Vagina (tissue), 2 donors: Measurements from ENCODE around the gene PHACTR3. TPM values are rescaled to one million over a fixed set of nuclear protein-coding genes. Genes with fewer than 3 reads are reported as not detected.

ENCODE experiments used
- DNase-seq, 2 donors: peaks; one replicate each; pipeline ENCODE4 v3.0.0-alpha.2; 2017; ENCODE audit errors: extremely low spot score in 2 of 2
- H3K27ac ChIP-seq: fragments of 200-600 bp; sonication (generic); one replicate; pipeline ENCODE4 v1.5.1; 2019
- H3K27me3 ChIP-seq: fragments of 200-600 bp; sonication (generic); one replicate; pipeline ENCODE4 v1.5.1; 2019
- H3K36me3 ChIP-seq, 2 donors: fragments of 200-600 bp; sonication (generic); one replicate each; pipeline ENCODE4 v1.5.1; 2017 to 2019
- H3K4me1 ChIP-seq: fragments of 200-600 bp; sonication (generic); one replicate; pipeline ENCODE4 v1.5.1; 2019
- H3K4me3 ChIP-seq, 2 donors: fragments of 200-600 bp; sonication (generic); 1 replicate in 1 of 2; 2 replicates in 1 of 2; pipeline ENCODE4 v1.5.1; 2016 to 2019
- H3K9me3 ChIP-seq: fragments of 200-600 bp; sonication (generic); one replicate; pipeline ENCODE4 v1.5.1; 2019
- CTCF ChIP-seq, 3 experiments: fragments of 450-650 bp in 2 of 3; fragments of 200-600 bp in 1 of 3; sonication (generic) in 1 of 3; IDR thresholded peaks; one replicate each; pipeline ENCODE4 v1.5.1; 2017 to 2019; ENCODE audit warnings: antibody characterized with exemption in 3 of 3, mild to moderate bottlenecking in 2 of 3, moderate library complexity in 2 of 3
- POLR2A ChIP-seq, 2 donors: fragments of 450-650 bp; IDR thresholded peaks; one replicate each; pipeline ENCODE4 v1.6.1; 2017; ENCODE audit warnings: antibody characterized with exemption in 2 of 2, mild to moderate bottlenecking in 2 of 2, moderate library complexity in 2 of 2
- POLR2AphosphoS5 ChIP-seq, 2 donors: sonication (generic); formaldehyde crosslinking; IDR thresholded peaks; one replicate each; pipeline ENCODE4 v1.9.0; 2017; ENCODE audit warnings: antibody characterized with exemption in 2 of 2, mild to moderate bottlenecking in 2 of 2, low read depth in 1 of 2; ENCODE audit not compliant: insufficient read depth in 1 of 2
- intact Hi-C: fragments of 100-400 bp; cut with DNase I; formaldehyde crosslinking; loops from one replicate; pipeline ENCODE4 v1.15.1; 2023
- total RNA-seq: library from RNA; depleted of rRNA; stranded (reverse); fragments of >200 nt; gene quantifications from one replicate; pipeline ENCODE4 v1.2.3, GENCODE V29; 2016

Gene PHACTR3
- total RNA-seq, 1 donor from 2014 or later: 8.3 TPM

GRCh38 chr20:59571151-59571550 is 33.2 kb upstream of the PHACTR3 start:
- no peaks in the 10 kb centered on the region for H3K27me3 ChIP-seq
- no peak overlapping the region for H3K27ac ChIP-seq
- H3K36me3 ChIP-seq: no peaks in the 10 kb centered on the region
- no peak for DNase-seq
- intact Hi-C loops: loop anchor here (10.0 kb wide), 1 partner anchor 174 kb away; no protein-coding TSS in a partner anchor
- TF ChIP-seq CTCF (IDR thresholded peaks at IDR 0.05) (no peak), POLR2AphosphoS5 (IDR thresholded peaks at IDR 0.05; ENCODE audit: insufficient read depth in 1 of 2, low read depth in 1 of 2) (no peak), POLR2A (IDR thresholded peaks at IDR 0.05) (no peak)
- no peaks in the 10 kb centered on the region for H3K9me3 ChIP-seq
- peaks cover 6% of the 10 kb centered on the region for H3K4me1 ChIP-seq
- H3K4me3 ChIP-seq: no peak overlapping the region

GRCh38 chr20:59571551-59572314 is 32.6 kb upstream of the PHACTR3 start:
- H3K4me1 ChIP-seq: peaks cover 6% of the 10 kb centered on the region
- TF ChIP-seq CTCF (IDR thresholded peaks at IDR 0.05): peak; percentile 86 to 93 (median 87)
- TF ChIP-seq POLR2AphosphoS5 (IDR thresholded peaks at IDR 0.05; ENCODE audit: insufficient read depth in 1 of 2, low read depth in 1 of 2): peak in 1 of 2 donors; percentile 10
- TF ChIP-seq POLR2A (IDR thresholded peaks at IDR 0.05): no peak
- no peaks in the 10 kb centered on the region for H3K9me3 ChIP-seq
- H3K4me3 ChIP-seq: peak overlapping the region; percentile 20 to 42
- no peak overlapping the region for H3K27ac ChIP-seq
- H3K27me3 ChIP-seq: no peaks in the 10 kb centered on the region
- no peak for DNase-seq
- intact Hi-C loops: loop anchor here (10.0 kb wide), 1 partner anchor 173 kb away; no protein-coding TSS in a partner anchor
- no peaks in the 10 kb centered on the region for H3K36me3 ChIP-seq

GRCh38 chr20:59572515-59572914 is 31.8 kb upstream of the PHACTR3 start:
- intact Hi-C loops: loop anchor here (10.0 kb wide), 1 partner anchor 172 kb away; no protein-coding TSS in a partner anchor
- H3K27me3 ChIP-seq: no peaks in the 10 kb centered on the region
- DNase-seq: no peak

GRCh38 chr20:59573837-59574236 is 30.5 kb upstream of the PHACTR3 start:
- H3K4me3 ChIP-seq: no peak overlapping the region
- H3K27me3 ChIP-seq: no peaks in the 10 kb centered on the region
- H3K9me3 ChIP-seq: no peaks in the 10 kb centered on the region
- H3K27ac ChIP-seq: no peak overlapping the region
- H3K4me1 ChIP-seq: peaks cover 6% of the 10 kb centered on the region
- TF ChIP-seq POLR2A (IDR thresholded peaks at IDR 0.05) (no peak), CTCF (IDR thresholded peaks at IDR 0.05) (no peak), POLR2AphosphoS5 (IDR thresholded peaks at IDR 0.05; ENCODE audit: insufficient read depth in 1 of 2, low read depth in 1 of 2) (no peak)
- DNase-seq: no peak
- intact Hi-C loops: loop anchor here (10.0 kb wide), 1 partner anchor 171 kb away; no protein-coding TSS in a partner anchor
- no peaks in the 10 kb centered on the region for H3K36me3 ChIP-seq

More at GRCh38 chr20:59572515-59572914, 31.8 kb upstream of the PHACTR3 start:
- no peak overlapping the region for H3K4me3 ChIP-seq
- no peak for TF ChIP-seq POLR2AphosphoS5 (IDR thresholded peaks at IDR 0.05; ENCODE audit: insufficient read depth in 1 of 2, low read depth in 1 of 2)
- no peak for TF ChIP-seq POLR2A (IDR thresholded peaks at IDR 0.05)
- no peak for TF ChIP-seq CTCF (IDR thresholded peaks at IDR 0.05)
- H3K27ac ChIP-seq: no peak overlapping the region
- H3K4me1 ChIP-seq: peaks cover 6% of the 10 kb centered on the region
- no peaks in the 10 kb centered on the region for H3K36me3 ChIP-seq
- no peaks in the 10 kb centered on the region for H3K9me3 ChIP-seq

- peaks cover 8% of the 10 kb centered on the region for H3K4me1 ChIP-seq
- intact Hi-C loops: loop anchor here (10.0 kb wide), 1 partner anchor 170 kb away; no protein-coding TSS in a partner anchor
Measured at GRCh38 chr20:59574308-59574707, 30.0 kb upstream of the PHACTR3 start.

More at GRCh38 chr20:59574308-59574707, 30.0 kb upstream of the PHACTR3 start:
- no peak for DNase-seq
- Histone ChIP-seq H3K4me3 (no peak overlapping the region), H3K27me3 (no peaks in the 10 kb centered on the region), H3K27ac (no peak overlapping the region), H3K36me3 (no peaks in the 10 kb centered on the region), H3K9me3 (no peaks in the 10 kb centered on the region)
- TF ChIP-seq CTCF (IDR thresholded peaks at IDR 0.05) (no peak), POLR2AphosphoS5 (IDR thresholded peaks at IDR 0.05; ENCODE audit: insufficient read depth in 1 of 2, low read depth in 1 of 2) (no peak), POLR2A (IDR thresholded peaks at IDR 0.05) (no peak)
